Caki2 (cell line): ENCODE results near the gene GNGT2. TPM values are rescaled to one million over a fixed set of nuclear protein-coding genes. Genes with fewer than 3 reads are reported as not detected.

ENCODE experiments used
- DNase-seq: peaks from one replicate; pipeline ENCODE4 v3.0.0-alpha.2; 2015; ENCODE audit warnings: low read depth
- in situ Hi-C: cut with HindIII; loops from 2 replicates; pipeline ENCODE4 v1.10.0; 2016; ENCODE audit warnings: low sequenced_read_pairs, low pct_unique_long_range_greater_than_20kb, mixed read lengths
- total RNA-seq: library from RNA; depleted of rRNA; stranded (reverse); fragments of >200 nt; shearing (Covaris generic); gene quantifications from 2 replicates; pipeline ENCODE4 v1.2.3, GENCODE V29; 2014; ENCODE audit warnings: low replicate concordance

GNGT2 gene
- total RNA-seq, 1 experiment from 2014 or later = not detected

DNA sequence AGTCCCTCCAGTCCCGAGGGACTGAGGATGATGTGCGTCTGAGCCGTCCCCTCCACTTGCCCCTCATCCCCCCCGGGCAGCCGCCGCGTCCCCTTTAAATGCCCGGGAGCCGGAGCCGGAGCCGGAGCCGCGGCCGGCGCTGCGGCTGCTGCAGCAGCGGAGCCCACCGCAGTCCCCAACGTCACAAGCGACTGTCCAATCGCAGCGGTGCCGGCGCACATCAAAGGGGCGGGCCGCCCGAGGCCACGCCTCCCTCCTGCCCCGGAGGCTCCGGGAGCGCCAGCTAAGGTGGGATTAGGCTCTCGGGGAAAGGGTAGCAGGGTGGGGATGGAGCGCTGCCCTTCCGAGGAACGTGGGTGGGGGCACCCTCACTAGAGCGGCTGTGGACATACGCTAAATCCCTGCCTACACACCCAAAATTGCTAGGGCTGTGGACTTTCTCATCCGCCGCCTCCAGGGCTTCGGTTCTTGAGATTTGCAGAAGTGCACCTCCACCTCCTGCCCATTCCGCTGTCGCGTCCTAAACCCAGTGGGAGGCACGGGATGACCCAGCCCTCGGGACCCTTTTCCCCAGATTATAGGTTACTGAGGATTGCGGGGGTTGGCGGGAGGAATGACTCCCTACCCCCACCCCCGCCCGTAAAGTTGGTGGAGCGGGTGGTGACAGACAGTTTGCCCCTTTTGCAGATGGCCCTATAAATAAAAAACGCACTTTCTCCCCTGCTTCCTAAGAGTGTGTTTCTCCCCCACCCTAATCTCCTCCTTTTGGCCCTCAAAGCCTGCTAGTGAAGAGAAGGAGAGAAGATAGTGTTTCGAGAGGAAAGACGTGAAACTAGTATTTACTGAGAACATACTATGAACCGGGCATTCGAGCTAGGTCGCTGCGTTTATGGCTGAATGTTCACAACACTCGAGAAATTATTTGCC lies 20.5 kb upstream of the GNGT2 start, which contains the start of gene PHOSPHO1:
Gene PHOSPHO1, minus strand, starts transcription at position 152 of the 927 bp plus-strand sequence. CDS start 4,096 bp downstream, outside the sequence.
- DNase-seq = peak; percentile 83
- in situ Hi-C loops = no loop called here

- in situ Hi-C loops = no loop called here
- DNase-seq = no peak
Observed at GRCh38 chr17:49229805-49230600, 19.6 kb upstream of the GNGT2 start.

GRCh38 chr17:49229076-49229804 lies 18.9 kb upstream of the GNGT2 start:
- no peak for DNase-seq
- in situ Hi-C loops = no loop called here

DNA sequence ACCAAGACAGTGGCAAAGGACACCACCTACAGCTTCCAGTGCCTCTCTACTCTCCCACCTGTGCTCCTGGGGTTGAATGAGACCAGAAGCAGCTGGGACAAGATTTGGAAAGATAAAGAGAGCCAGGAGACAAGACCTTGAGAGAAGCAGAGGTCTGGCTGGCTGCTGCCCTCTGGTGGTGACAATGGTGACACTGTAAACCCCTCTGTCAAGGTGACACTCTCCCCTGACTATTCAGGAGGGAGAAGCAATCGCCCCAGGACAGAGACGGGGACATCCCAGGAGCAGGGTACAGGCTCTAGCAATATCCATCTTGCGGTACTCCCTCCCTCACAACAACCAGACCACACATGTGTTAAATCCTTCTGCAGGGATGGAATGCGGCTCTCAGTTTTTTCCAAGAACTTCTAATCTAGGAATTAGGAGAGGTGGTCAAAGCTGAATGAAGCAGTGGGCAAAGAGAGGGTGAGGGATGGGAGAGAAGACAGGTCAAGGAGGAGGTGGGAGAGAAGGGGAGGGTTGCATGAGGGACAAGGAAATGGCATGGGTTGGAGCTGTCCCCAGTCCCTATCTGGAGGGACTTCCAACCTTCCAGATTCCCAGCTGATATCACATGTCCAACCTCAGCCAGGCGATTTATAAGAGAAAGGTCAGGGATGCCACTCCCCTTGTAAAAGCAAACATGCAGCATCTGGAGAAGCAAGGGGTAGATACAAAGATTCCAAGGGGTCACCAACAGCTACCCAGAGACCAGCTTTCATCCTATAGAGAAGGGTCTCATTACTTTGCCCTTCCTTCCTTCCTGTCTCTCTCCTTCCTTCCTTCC lies 17.3 kb upstream of the GNGT2 start:
- in situ Hi-C loops = no loop called here
- DNase-seq = peak; percentile 82

- peak; percentile 28 for DNase-seq
- in situ Hi-C loops = no loop called here
Observed at GRCh38 chr17:49226771-49227435, 16.5 kb upstream of the GNGT2 start.

GRCh38 chr17:49225554-49226236 lies 15.3 kb upstream of the GNGT2 start:
- no peak for DNase-seq
- in situ Hi-C loops = no loop called here

- in situ Hi-C loops = no loop called here
- no peak for DNase-seq
Observed at GRCh38 chr17:49224997-49225337, 14.6 kb upstream of the GNGT2 start.

DNA sequence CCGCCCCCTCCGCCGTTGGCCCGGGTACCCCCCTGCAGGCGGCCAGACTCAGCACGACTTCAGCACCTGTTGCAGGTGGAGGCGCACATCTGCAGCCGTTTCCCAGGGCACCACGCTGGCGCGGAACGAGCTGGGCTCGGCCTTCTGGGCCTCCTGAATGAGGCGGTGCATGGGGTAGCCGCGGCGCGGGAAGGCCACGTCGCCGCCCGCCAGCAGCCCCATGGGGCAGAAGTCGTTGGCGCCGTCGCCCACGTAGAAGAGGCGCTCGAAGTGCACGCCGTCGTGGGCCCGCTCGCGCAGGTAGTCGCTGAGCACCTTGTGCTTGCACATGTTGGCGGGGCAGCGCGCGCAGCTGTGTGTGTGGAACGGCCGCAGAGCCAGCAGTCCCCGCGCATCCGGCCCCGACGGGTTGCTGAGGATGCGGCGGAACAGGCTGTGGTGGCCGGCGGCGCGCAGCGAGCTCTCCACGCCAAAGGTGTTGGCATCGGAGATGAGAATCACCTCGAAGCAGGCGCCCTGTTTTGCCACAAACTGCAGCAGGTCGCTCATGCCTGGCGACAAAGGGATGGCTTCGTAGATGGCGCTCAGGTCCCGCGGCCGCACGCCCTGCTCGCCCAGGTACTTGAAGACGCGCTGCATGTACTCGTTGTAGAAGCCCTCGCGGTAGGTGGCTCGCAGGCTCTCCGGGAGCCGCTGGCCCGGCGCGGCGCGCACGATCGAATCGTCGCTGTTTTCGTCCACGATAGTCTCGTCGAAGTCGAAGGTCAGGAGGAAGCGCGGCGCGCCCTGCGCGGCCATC lies 14.0 kb upstream of the GNGT2 start:
- in situ Hi-C loops = no loop called here
- no peak for DNase-seq

DNA sequence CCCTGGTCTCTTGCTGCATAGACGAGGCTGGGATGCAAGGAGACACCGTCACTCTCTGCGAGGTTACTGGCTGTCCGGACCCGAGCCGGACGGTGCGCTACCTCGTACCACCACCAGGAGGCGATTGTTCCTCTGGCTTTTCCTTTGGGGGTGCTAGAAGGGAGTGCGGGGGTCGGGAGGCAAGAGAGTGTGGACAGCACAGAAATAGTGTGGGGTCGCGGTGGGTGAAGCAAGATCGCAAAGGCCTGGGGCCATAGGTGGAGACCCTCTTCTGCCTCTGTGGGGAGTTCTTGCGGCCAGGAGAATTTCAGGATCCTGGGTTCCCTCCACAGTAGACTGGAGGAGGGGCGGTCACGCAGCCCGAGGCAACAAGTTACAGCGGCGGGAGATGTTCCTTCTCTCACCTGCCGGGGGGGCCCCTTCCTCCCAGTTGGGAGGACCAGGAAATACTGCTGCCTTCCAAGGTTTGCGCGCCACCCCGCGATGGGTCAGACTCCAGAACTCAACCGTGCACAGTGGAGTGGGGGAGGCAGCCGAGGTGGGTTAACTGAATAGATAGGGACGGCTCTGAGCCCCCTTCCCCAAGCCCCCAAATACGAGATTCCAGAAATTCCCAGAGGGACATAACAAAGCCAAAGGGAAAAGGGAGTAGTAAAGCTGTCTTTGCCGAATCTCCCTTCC lies 13.3 kb upstream of the GNGT2 start:
- no peak for DNase-seq
- in situ Hi-C loops = no loop called here

DNA sequence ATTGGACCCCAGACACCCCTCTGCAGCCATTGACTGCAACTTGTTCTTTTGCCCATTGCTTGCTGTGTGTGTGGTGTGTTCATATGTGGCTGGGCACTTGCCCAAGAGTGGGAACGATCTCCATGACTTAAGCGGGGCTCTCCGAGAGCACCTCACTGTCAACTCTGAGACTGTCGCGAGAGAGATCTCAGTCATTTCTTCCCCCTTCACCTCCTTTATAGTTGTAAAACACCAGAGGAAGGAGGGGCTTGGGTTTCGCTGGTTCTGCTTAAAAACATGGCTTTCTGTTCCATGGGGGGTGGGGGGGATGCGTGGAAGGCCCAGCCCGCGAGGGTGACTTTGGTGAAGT lies 12.8 kb upstream of the GNGT2 start:
- in situ Hi-C loops = no loop called here
- DNase-seq = no peak

GRCh38 chr17:49219987-49220386 lies 9.6 kb upstream of the GNGT2 start:
- DNase-seq = no peak
- in situ Hi-C loops = no loop called here

GRCh38 chr17:49218941-49219913 lies 8.9 kb upstream of the GNGT2 start:
- in situ Hi-C loops = no loop called here
- DNase-seq = no peak

GRCh38 chr17:49217651-49218413 lies 7.5 kb upstream of the GNGT2 start:
- in situ Hi-C loops = no loop called here

More at GRCh38 chr17:49217651-49218413, 7.5 kb upstream of the GNGT2 start:
- no peak for DNase-seq
